ENCODE data around the gene SH3YL1. TPM values are rescaled to one million over a fixed set of nuclear protein-coding genes. Genes with fewer than 3 reads are reported as not detected.

Gene SH3YL1
- total and polyA plus RNA-seq, 3 experiments from 2014 or later, result 16.6 to 21.8 (median 19.7) TPM

DNA sequence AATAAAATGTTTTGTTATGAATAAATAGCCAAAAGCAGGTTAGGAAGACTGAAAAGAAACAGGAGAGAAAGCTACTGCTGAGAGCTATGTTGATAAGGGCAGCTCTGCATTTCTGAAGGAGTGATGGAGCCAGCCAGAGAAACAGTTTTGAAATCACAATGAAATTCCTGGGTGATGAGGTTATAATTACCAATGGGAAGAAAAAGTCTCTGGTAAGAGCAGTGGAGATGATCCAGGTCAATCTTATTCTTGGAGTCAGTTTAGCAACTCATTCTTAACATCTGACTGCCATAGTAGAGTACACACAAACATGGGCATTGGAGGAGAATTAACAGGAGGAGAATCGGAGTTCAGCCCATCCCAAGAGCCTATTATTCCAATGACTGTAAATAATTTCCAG lies 21.7 kb upstream of the SH3YL1 start:
- peaks cover 6 to 26% of the 10 kb centered on the region in 2 donors for H3K27me3 Mint-ChIP-seq
- ChIA-PET CTCF (no interaction called here), POLR2A (no interaction called here)
- H3K4me3 Mint-ChIP-seq, result peak overlapping the region in 5 of 7 donors; percentile 2 to 55 (median 35)
- no peaks in the 10 kb centered on the region for H3K9me3 Mint-ChIP-seq
- Histone ChIP-seq H3K9me3 (ENCODE audit: low read length) (no peaks in the 10 kb centered on the region), H3K27me3 (ENCODE audit: insufficient read depth, low read length, poor library complexity, severe bottlenecking) (peaks cover 14% of the 10 kb centered on the region), H3K36me3 (ENCODE audit: insufficient read depth, low read length) (no peaks in the 10 kb centered on the region), H3K27ac (ENCODE audit: low read depth, low read length) (no peak overlapping the region), H3K4me3 (ENCODE audit: low read length) (no peak overlapping the region), H3K4me1 (ENCODE audit: insufficient read depth, low read length) (peaks cover 14% of the 10 kb centered on the region)
- H3K27ac Mint-ChIP-seq, result no peak overlapping the region
- peaks cover 8 to 16% (median 13%) of the 10 kb centered on the region in 3 donors for H3K4me1 Mint-ChIP-seq
- DNase-seq, result no peak
- H3K36me3 Mint-ChIP-seq, result peaks cover 0 to 23% (median 3%) of the 10 kb centered on the region in 3 donors

DNA sequence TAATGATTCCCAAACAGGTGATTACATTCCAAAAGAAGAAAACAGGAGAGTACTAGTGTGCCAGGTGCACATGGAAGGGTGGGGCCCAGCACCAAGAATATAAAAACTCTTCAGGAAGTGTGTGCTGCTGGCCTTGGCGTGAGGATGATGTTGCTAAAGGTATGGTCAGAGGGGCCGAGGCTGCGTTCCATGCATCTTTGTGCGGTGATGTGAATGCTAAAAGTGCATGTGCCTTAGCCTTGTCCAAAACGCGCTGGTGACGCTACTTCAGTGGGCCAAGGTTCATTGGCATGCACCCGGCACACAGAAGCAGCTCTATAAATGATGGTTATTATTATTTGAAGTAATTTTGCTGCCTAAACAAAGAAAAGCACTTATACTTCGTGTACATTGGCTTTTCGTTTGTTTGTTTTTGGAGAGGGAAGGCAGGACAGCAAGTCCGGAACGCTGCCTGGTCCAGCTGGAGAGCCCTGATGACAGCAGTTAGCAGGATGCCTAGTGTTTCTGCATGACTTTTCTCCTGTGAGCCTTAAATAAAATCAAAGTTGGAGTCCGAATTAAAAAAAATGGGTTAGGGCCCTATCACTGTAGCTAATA lies 21.2 kb upstream of the SH3YL1 start:
- Mint-ChIP-seq H3K4me1 (peaks cover 6 to 13% (median 10%) of the 10 kb centered on the region in 3 donors), H3K27ac (no peak overlapping the region), H3K27me3 (peaks cover 3 to 21% of the 10 kb centered on the region in 2 donors), H3K36me3 (peaks cover 0 to 28% (median 4%) of the 10 kb centered on the region in 3 donors), H3K4me3 (peak overlapping the region in 1 of 7 donors; percentile 36), H3K9me3 (no peaks in the 10 kb centered on the region)
- no peak overlapping the region for H3K27ac ChIP-seq (ENCODE audit: low read depth, low read length)
- no peak for DNase-seq
- peaks cover 11% of the 10 kb centered on the region for H3K27me3 ChIP-seq (ENCODE audit: insufficient read depth, low read length, poor library complexity, severe bottlenecking)
- no peak overlapping the region for H3K4me3 ChIP-seq (ENCODE audit: low read length)
- peaks cover 11% of the 10 kb centered on the region for H3K4me1 ChIP-seq (ENCODE audit: insufficient read depth, low read length)
- no peaks in the 10 kb centered on the region for H3K36me3 ChIP-seq (ENCODE audit: insufficient read depth, low read length)
- H3K9me3 ChIP-seq (ENCODE audit: low read length), result no peaks in the 10 kb centered on the region
- CTCF ChIA-PET, result no interaction called here
- POLR2A ChIA-PET, result no interaction called here

DNA sequence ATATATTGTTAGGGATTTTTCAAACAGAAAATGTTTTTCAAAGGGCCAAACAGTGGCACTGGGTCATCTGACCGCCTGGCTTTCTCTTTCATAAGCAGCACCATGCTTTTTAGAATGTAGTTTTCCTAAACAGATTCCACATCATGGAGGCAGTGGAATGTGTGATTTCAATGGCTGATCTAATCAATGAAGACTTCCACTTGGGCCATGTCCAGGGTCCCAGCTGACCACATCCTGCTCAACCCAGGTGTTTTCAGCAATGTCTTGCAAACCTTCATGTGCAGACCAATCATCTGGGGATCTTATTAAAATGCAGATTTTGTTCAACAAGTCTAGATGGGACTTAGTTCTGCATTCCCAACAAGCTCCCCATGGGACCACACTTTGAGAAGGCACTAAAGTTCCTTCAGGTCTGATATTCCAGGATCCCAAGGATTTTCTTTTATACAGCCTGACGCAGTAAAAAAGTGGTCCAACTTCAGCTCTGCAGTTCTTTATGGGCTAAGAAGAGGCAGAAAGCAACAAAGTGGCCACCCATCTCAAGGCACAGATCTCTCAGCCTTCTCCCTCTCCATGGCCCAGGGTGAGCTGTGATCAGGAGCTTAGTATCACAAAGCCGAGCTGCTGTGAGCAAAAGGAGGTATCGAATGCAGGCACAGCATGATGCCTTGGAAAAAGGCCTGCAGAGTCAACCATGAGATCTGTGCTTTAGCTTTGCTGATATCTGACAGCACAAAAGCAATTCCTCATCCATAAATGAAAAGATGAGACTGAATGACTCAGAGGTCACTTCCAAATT lies 20.4 kb upstream of the SH3YL1 start:
- H3K9me3 ChIP-seq (ENCODE audit: low read length), result no peaks in the 10 kb centered on the region
- DNase-seq, result no peak
- Mint-ChIP-seq H3K4me1 (peaks cover 3 to 7% (median 4%) of the 10 kb centered on the region in 3 donors), H3K36me3 (peaks cover 0 to 34% (median 9%) of the 10 kb centered on the region in 3 donors), H3K4me3 (no peak overlapping the region), H3K9me3 (no peaks in the 10 kb centered on the region), H3K27ac (no peak overlapping the region), H3K27me3 (peaks cover 0 to 15% of the 10 kb centered on the region in 2 donors)
- no peaks in the 10 kb centered on the region for H3K36me3 ChIP-seq (ENCODE audit: insufficient read depth, low read length)
- ChIA-PET POLR2A (no interaction called here), CTCF (no interaction called here)
- H3K27ac ChIP-seq (ENCODE audit: low read depth, low read length), result no peak overlapping the region
- H3K27me3 ChIP-seq (ENCODE audit: insufficient read depth, low read length, poor library complexity, severe bottlenecking), result peaks cover 3% of the 10 kb centered on the region
- peaks cover 3% of the 10 kb centered on the region for H3K4me1 ChIP-seq (ENCODE audit: insufficient read depth, low read length)
- no peak overlapping the region for H3K4me3 ChIP-seq (ENCODE audit: low read length)

DNA sequence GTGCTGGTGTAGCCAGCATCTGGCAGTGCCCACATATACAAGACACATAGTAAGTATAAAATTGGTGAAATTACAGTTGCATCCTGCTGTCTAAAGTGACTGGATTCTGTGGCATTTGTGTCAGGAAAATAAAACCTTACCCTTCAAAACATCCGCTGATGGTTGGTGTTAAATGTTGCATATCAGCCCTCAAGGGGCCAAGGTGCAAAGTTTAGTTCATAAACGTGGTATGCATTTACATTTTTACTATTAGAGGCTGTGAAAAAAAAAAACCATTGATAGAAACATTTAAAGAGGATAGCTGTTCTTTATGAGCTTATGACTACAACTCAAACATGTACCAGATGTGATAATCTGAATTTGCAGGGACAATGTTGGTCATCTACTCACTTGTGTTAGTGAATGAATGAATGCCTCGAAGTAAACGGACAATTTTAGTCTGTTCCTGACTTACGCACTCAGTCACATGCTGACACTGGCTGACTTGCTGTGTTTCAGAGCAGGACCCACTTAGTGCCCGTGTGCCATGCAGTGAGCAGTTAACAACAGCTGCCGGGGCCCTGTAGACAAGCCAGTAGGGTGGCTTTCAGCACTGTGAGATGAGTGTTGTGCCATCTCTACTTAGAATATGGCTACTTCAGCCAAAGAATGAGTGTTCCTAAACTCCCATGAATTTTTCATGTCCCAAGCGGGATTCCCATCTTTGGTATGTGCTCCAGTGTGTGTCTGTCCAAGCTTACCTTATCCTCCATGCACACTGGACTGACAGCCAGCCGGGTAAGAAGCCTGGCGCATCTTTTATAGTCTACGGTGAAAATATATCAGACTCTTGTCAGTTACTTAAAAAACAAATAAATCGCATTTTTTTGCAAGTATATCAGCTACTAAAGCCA lies 18.8 kb upstream of the SH3YL1 start:
- no peak for DNase-seq
- ChIA-PET POLR2A (no interaction called here), CTCF (interaction anchor here (0.8 kb wide), 1 partner anchor 9 kb away, joined by 3 read pairs; no protein-coding TSS in a partner anchor)
- Histone ChIP-seq H3K4me1 (ENCODE audit: insufficient read depth, low read length) (no peaks in the 10 kb centered on the region), H3K27ac (ENCODE audit: low read depth, low read length) (no peak overlapping the region), H3K9me3 (ENCODE audit: low read length) (no peaks in the 10 kb centered on the region), H3K4me3 (ENCODE audit: low read length) (no peak overlapping the region), H3K27me3 (ENCODE audit: insufficient read depth, low read length, poor library complexity, severe bottlenecking) (no peaks in the 10 kb centered on the region), H3K36me3 (ENCODE audit: insufficient read depth, low read length) (peaks cover 15% of the 10 kb centered on the region)
- no peak overlapping the region for H3K27ac Mint-ChIP-seq
- no peak overlapping the region for H3K4me3 Mint-ChIP-seq
- peaks cover 0 to 48% (median 16%) of the 10 kb centered on the region in 3 donors for H3K36me3 Mint-ChIP-seq
- no peaks in the 10 kb centered on the region for H3K9me3 Mint-ChIP-seq
- H3K27me3 Mint-ChIP-seq, result peaks cover 0 to 15% of the 10 kb centered on the region in 2 donors
- H3K4me1 Mint-ChIP-seq, result peaks cover 0 to 7% (median 3%) of the 10 kb centered on the region in 3 donors

DNA sequence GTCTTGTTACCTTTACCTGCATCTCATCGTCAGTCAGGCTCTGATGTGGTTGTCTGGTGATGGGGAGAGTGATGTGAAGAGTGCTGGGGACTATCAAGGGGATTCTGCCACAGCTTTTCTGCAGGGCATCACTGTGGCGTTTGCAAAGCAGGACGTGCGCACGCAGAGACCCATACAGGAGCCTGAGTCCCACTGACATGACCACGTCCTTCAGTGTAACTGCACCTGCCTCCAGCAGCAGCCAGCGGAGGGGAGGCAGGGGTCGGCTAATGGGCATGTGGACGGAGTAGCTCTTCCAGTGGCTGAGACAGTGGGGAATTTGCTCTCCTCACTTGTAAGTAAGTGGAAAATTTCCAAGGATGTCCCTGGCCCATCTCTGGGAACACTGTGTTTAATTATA lies 17.5 kb upstream of the SH3YL1 start:
- no peak overlapping the region for H3K4me3 ChIP-seq (ENCODE audit: low read length)
- Mint-ChIP-seq H3K36me3 (peaks cover 0 to 61% (median 22%) of the 10 kb centered on the region in 3 donors), H3K4me1 (peaks cover 0 to 7% (median 1%) of the 10 kb centered on the region in 3 donors), H3K27me3 (peaks cover 0 to 10% of the 10 kb centered on the region in 2 donors), H3K27ac (no peak overlapping the region), H3K4me3 (no peak overlapping the region), H3K9me3 (no peaks in the 10 kb centered on the region)
- H3K27me3 ChIP-seq (ENCODE audit: insufficient read depth, low read length, poor library complexity, severe bottlenecking), result no peaks in the 10 kb centered on the region
- no peak for DNase-seq
- ChIA-PET CTCF (no interaction called here), POLR2A (no interaction called here)
- no peaks in the 10 kb centered on the region for H3K4me1 ChIP-seq (ENCODE audit: insufficient read depth, low read length)
- H3K27ac ChIP-seq (ENCODE audit: low read depth, low read length), result no peak overlapping the region
- no peaks in the 10 kb centered on the region for H3K9me3 ChIP-seq (ENCODE audit: low read length)
- H3K36me3 ChIP-seq (ENCODE audit: insufficient read depth, low read length), result peaks cover 28% of the 10 kb centered on the region

DNA sequence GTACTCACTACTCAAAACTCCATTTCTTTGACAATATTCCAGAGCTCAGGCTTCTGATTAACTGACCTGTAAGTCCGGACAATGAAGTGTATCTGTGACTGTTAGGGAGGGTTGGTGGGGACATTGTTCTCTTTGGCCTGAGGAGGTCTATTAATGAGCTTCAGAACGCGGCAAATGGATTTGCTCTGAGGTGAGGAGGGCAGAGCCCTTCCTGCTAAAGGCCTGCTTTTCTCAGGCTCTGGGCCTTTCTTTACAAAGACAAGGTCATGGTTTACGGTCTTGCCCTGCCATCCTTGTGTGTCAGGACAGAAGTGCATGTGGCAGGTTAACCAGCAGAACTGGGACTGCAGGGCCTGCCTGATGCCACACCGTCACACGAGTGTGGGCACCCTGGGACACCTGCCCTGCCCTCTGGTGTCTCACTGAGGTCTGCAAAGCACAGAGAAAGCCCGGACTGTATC lies 16.8 kb upstream of the SH3YL1 start:
- no peaks in the 10 kb centered on the region for H3K4me1 ChIP-seq (ENCODE audit: insufficient read depth, low read length)
- no peak for DNase-seq
- Mint-ChIP-seq H3K9me3 (no peaks in the 10 kb centered on the region), H3K4me3 (no peak overlapping the region), H3K27me3 (peaks cover 0 to 3% of the 10 kb centered on the region in 2 donors), H3K36me3 (peaks cover 0 to 67% (median 22%) of the 10 kb centered on the region in 3 donors), H3K4me1 (peaks cover 0 to 4% (median 3%) of the 10 kb centered on the region in 3 donors), H3K27ac (no peak overlapping the region)
- H3K36me3 ChIP-seq (ENCODE audit: insufficient read depth, low read length), result peaks cover 35% of the 10 kb centered on the region
- H3K27me3 ChIP-seq (ENCODE audit: insufficient read depth, low read length, poor library complexity, severe bottlenecking), result no peaks in the 10 kb centered on the region
- ChIA-PET CTCF (interaction anchor here (1.0 kb wide), 1 partner anchor 9 kb away, joined by 4 read pairs; no protein-coding TSS in a partner anchor), POLR2A (no interaction called here)
- no peak overlapping the region for H3K4me3 ChIP-seq (ENCODE audit: low read length)
- H3K27ac ChIP-seq (ENCODE audit: low read depth, low read length), result no peak overlapping the region
- no peaks in the 10 kb centered on the region for H3K9me3 ChIP-seq (ENCODE audit: low read length)

DNA sequence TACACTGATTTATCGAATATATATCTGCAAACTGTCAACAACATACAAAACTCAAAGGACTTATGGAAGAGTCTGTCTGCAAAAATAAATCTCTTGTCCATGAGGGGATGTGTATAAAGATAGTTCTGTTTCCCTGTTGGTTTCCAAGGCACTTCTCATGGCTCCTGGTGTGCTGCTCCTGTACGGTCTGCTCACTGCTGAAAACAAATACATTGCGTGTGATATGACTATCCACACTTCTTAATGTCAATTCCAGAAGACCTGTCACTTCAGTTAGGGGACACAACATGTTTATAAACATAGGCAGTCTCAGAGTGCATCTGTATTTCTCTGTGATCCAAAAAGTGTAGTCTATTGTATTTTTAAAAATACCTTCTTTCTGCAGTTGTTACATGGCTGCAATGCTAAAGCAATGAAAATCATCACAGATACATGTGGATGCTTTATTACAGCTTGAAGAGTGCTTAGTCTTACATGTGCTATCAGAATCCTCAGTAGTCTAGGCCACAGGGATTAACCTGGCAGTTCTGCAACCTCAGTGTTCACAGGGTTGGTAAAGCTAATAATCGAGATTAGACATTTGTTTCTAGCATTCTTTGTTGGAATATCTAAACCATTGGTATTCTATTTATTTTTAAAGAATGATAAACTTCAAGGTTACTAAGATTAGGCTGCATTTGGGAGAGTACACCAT lies 16.3 kb upstream of the SH3YL1 start:
- Histone ChIP-seq H3K9me3 (ENCODE audit: low read length) (no peaks in the 10 kb centered on the region), H3K4me1 (ENCODE audit: insufficient read depth, low read length) (no peaks in the 10 kb centered on the region), H3K27ac (ENCODE audit: low read depth, low read length) (no peak overlapping the region), H3K36me3 (ENCODE audit: insufficient read depth, low read length) (peaks cover 40% of the 10 kb centered on the region), H3K4me3 (ENCODE audit: low read length) (no peak overlapping the region), H3K27me3 (ENCODE audit: insufficient read depth, low read length, poor library complexity, severe bottlenecking) (no peaks in the 10 kb centered on the region)
- H3K27ac Mint-ChIP-seq, result peak overlapping the region in 1 of 8 donors; percentile 27
- CTCF ChIA-PET, result interaction anchor here (1.0 kb wide), 1 partner anchor 10 kb away, joined by 4 read pairs; no protein-coding TSS in a partner anchor
- H3K36me3 Mint-ChIP-seq, result peaks cover 0 to 73% (median 22%) of the 10 kb centered on the region in 3 donors
- H3K4me1 Mint-ChIP-seq, result peaks cover 0 to 4% (median 0%) of the 10 kb centered on the region in 3 donors
- POLR2A ChIA-PET, result no interaction called here
- no peak overlapping the region for H3K4me3 Mint-ChIP-seq
- H3K9me3 Mint-ChIP-seq, result no peaks in the 10 kb centered on the region
- H3K27me3 Mint-ChIP-seq, result no peaks in the 10 kb centered on the region
- DNase-seq, result no peak
